Superior temporal gyrus (tissue), 1 donor: ENCODE results near the gene TGIF1.
"Not testable (repeated sequence)": the region's sequence is repeated elsewhere in the genome, so short reads cannot be mapped to it uniquely, and the experiment has no call there.

Experiments
- DNase-seq: peaks from one replicate; pipeline ENCODE4 v3.0.0-alpha.2; 2016; ENCODE audit errors: extremely low spot score

TGIF1 gene

DNA sequence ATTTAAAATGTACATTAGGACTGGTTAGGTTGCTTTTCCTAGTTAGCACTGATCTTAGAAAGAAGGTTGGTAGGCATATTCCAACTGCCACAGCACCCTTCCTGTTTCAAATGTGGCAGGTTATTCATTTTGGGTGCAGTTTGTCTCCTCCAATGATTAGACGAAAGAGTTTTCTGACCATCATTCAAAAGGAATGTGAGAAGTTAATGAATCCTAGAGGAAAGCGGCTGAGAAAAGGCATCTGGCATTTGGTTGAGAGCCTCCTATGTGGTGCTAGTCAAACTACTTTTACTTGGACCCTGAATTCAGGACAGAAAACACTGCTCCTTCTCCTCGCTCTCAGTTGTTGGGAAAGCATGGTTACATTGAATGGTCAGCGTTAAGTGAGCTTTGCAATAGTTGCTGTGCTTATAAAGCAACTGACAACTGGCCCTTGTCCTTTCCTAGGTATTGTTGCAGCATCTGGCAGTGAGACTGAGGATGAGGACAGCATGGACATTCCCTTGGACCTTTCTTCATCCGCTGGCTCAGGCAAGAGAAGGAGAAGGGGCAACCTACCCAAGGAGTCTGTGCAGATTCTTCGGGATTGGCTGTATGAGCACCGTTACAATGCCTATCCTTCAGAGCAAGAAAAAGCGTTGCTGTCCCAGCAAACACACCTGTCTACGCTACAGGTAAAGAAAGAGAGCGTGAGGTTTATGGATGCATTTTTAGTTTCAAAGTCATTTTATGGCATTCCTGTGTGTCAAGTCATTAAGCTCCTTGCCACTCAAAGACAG, 6.1 kb downstream of the TGIF1 start:
- DNase-seq, result no peak

DNA sequence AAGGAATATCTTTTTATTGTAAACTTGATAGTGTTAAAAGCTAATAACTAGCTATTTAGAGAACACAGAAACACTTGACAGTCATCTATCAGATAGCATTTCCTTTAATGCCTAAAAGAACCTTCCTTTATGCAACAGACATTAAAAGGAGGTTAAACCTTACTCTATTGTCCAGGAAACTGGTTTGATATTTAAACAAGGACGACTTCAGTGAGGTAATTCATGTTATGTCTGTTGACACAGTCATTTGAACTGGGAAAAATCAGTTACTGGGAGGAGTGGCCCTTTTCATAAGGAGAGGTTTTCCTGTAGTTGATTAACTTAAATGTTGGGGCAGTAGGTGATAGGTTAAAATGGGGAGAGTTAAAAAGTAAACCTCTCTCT, 6.7 kb downstream of the TGIF1 start:
- no peak for DNase-seq

DNA sequence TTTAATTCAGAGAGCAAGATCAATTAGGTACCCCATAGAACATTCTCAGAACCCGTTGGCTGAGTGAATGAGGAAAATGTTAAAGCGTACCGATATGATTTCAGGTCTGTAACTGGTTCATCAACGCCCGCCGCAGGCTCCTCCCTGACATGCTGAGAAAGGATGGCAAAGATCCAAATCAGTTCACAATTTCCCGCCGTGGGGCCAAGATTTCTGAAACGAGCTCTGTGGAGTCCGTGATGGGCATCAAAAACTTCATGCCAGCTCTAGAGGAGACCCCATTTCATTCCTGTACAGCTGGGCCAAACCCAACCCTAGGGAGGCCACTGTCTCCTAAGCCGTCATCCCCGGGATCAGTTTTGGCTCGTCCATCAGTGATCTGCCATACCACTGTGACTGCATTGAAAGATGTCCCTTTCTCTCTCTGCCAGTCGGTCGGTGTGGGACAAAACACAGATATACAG, 7.3 kb downstream of the TGIF1 start:
- DNase-seq, result no peak

DNA sequence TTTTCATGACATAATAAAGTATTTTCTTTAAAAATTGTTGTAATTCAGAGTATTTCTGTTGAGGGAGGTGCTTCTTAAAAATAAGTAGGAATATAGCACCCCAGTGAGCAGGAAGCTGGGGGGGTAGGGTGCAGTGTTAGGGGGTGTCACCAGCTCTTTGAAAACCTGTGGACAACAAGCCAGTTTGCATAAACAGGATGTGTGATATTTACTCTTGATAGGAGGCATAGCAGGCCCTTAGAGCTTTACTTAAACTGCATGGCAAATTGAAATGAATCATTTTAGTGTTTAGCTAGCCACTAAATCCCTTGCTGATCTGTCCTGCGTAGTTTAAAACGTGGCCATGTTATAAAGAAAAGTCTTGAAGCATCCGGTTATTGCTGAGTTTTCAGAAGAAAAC, 8.4 kb downstream of the TGIF1 start:
- no peak for DNase-seq

DNA sequence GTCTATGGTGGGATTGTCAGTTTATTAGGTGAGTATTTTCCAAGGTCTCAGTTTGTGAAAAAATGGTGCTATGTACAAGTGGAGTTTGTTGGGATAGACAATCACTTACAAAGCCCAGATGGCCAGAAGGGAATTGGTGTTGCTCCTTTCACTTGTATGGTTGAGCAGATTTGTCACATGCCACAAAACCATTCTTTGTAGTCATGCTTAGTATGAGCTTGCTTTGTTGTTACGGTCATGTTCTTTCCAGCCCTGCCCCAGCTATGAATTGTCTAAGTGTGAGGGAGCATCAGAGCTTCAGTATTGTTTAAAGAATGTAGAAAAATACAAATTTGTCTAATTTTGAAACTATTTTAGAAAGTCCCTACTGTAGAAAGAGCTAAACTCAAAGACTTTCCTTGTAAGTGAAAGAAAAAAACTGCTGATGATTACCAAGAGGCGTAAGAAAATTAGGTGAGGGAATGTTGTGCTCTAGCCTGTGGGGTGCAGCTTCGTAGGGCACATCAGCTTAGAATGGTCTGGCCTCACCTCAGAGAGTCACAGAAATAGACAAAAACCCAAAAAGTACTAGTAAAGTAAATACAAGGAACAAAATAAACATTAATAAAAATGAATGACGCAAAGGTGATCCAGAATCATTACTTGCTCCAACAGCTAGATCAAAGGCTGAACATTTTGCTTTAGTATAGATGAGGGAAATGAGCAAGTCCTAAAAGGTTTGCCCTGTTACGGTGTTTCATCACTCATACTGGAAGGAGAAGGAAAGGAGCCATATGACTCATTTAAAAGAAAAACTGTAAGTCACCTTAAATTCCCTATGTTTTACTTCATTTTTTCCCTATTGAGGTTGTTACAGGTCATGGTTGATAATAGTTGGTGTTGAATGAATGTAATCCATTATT, 9.2 kb downstream of the TGIF1 start:
- peak; percentile 73 for DNase-seq

DNA sequence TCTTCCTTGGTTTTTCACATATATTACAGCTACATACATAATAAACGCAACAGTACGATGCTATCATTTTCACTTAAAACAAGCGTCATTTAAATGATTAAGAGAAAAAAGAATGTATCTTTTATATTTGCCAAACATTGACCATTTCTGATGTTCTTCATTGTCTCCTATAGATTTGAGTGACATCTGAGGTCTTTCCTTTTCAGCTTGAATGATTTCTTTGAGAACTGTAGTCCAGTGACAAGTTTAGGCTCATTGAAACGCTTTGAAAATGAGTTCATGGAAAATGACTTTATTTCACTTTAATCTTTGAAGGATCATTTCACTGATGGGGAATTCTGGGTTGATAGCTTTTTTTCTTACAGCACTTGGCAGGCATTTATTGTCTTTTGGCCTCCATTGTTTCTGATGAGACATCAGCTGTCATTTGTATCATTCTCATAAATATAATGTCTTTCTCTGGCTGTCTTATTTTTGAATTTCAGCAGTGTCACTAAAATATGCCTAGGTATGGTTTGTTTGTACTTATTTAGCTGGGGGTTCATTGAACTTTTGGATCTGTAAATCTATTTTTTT, 10.9 kb downstream of the TGIF1 start:
- DNase-seq, result no peak

DNA sequence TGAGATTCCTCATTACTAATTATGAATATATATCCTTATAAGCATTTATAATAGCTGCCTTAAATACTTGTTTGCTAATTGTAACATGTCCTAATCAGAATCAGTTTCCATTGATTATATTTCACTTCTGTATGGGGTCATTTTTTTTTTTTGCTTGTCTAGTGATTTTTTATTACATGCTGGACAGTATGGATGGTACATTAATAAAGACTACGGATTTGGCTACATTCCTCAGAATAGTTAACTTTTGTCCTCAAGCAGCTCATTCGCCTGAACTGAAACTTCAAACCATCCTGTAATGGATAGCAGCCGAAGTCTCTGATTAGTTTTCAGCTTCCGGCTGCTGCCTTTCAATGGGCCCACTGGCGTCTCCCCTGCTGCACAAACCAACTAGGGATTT, 11.7 kb downstream of the TGIF1 start:
- DNase-seq, result no peak

DNA sequence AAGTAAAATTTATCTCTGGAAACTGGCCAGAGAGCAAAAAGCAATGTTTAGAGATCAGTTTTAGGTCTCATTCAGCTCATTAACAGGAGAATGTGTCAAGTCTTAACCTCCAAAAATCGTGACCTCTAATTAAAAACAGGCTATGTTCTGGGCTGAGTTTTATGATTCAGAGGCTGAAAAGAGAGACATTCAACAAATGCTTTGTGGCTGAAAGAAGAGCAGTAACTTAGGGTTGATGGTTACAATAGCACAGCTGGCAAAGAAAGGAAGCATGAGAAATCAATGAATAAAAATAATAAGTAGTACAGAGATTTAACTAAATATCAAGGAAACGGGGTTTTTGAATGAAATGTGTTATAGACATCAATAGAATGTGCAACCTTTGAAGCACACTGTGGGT, 13.1 kb downstream of the TGIF1 start:
- DNase-seq, result no peak

DNA sequence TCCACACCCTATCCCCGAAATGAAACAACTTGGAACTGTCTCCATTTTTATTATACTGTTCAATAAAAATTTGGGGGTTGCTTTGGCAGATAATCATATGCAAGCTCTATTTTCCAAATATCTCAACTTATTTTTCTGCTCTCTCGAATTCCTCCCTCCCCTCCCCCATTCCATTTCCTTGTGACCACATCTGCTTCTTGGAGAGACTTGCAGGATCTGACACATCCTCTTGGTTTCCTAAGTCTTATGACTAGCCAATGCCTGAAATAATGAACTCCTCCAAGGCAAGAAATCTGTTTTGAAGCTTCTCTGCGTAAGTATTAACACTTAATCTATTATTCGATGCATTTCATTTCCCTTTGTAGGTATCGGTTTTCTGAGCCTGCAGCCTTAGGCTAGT, 16.1 kb downstream of the TGIF1 start:
- DNase-seq, result no peak

DNA sequence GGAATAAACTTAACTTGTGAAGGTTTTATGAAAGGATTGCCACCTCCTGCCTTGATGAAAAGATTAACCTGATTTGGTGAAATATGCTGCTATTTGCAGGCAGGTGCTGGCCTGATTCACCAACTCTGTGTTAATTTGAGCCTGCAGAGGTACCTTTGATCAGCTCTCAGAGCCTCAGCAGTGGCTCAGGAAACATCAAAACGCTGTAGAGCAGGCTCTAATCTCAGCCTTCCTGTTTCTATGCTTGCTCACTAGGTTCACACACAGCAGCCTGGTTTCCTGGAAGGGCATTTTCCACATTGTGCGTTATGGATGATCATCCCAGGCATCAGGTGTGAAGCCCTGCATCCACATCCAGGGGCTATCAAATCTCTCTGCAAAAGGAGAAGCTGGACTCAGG, 16.9 kb downstream of the TGIF1 start:
- no peak for DNase-seq

DNA sequence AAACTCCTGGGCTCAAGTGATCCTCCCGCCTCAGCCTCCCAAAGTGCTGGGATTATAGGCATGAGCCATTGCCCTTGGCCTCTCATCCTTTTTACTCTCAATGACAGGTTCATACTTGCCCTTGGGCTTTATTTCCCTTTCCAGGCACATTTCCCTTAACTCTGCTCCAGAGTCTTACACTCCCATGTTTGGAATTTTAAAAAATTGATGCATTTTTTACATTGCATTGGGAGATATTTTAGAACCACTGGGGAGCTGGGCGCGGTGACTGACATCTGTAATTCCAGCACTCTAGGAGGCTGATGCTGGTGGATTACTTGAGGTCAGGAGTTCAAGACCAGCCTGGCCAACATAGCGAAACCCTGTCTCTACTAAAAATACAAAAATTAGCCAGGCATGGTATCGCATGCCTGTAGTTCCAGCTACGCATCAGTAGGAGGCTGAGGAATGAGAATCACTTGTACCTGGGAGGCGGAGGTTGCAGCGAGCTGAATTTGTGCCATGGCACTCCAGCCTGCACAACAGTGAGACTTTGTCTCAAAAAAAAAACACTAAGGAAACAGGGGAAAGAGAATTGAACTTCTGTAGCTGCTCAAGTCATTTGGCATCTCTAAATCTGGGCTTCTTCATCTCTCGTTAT, 18.2 kb downstream of the TGIF1 start:
- no peak for DNase-seq

DNA sequence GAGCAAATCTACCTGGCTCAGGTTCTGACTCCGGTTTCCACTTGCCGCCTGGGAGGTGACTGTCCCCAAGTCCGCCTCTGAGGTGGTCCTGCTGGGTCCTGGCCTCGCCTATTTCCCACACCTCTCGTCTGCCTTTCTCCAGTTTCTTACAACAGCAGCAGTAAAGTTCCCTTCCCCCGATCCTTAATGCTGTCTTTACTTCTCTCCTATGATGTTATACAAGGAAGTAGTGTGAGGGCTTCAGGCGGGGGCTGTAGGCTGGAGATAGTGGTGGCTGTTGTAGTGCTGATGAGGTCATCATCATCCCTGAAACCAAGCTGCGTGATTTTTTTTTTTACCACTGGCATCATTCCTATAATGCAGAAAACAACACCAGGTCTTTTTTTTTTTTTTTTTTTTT, 18.9 kb downstream of the TGIF1 start:
- DNase-seq, result no peak

DNA sequence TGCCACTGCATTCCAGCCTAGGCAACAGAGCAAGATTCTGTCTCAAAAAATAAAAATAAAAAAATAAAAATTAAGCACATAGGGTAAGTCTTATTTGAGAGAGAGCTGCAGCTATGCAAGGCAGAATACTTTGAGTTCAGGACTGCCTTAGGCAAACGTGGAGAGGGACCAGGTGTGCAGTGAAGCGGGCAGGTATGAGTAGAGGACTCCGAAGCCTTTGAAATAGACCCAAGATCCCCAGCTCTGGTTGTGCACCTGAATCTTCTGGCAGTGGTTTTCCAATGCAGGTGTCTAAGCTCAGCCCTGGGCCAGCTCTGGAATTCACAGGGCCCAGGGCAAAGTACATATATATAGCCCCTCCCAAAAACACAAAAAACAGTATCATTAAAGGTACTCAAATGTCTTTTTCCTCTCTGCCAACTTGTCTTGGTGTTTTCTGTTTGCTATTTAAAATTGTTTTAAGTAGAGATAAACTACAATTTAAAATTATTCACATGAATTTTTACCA, 21.2 kb downstream of the TGIF1 start:
- DNase-seq, result no peak

DNA sequence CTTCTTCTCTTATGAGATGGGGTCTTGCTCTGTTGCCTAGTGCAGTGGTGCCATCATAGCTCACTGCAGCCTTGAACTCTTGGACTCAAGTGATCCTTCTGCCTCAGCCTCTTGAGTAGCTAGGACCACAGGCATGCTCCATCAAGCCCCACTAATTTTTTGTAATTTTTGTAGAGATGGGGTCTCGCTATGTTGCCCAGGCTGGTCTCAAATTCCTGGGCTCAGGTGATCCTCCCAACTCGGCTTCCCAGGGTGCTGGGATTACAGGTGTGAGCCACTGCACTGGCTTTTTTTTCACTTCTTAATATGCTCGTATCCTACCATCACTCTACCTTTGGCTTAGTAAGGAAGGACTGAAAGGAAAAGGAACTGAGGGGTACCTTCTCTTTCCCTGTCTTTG, 22.1 kb downstream of the TGIF1 start:
- not testable (repeated sequence) for DNase-seq

DNA sequence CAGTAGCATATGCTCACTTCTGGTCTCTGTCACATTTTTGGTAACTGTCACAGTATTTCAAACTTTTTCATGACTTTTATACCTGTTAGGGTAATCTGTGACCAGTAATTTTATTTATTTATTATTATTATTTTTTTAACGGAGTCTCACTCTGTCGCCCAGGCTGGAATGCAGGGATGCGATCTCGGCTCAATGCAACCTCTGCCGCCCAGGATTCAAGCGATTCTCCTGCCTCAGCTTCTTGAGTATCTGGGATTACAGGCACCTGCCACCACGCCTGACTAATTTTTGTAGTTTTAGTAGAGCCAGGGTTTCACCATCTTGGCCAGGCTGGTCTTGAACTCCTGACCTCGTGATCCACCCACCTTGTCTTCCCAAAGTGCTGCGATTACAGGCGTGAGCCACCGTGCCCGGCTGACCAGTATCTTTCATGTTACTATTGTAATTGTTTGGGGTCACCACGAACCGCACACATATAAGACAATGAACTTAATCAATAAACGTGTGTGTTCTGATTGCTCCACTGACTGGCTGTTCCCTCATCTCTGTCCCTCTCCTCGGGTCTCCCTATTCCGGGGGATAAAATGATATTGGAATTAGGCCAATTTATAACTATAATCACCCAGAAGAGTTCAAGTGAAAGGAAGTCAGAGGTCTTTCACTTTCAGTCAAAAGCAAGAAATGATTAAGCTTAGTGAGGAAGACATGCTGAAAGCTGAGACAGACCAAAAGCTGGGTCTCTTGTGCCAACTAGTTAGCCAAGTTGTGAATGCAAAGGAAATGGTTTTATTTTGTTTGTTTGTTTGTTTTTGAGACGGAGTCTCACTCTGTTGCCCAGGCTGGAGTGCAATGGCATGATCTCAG, 22.9 kb downstream of the TGIF1 start:
- DNase-seq, result no peak

DNA sequence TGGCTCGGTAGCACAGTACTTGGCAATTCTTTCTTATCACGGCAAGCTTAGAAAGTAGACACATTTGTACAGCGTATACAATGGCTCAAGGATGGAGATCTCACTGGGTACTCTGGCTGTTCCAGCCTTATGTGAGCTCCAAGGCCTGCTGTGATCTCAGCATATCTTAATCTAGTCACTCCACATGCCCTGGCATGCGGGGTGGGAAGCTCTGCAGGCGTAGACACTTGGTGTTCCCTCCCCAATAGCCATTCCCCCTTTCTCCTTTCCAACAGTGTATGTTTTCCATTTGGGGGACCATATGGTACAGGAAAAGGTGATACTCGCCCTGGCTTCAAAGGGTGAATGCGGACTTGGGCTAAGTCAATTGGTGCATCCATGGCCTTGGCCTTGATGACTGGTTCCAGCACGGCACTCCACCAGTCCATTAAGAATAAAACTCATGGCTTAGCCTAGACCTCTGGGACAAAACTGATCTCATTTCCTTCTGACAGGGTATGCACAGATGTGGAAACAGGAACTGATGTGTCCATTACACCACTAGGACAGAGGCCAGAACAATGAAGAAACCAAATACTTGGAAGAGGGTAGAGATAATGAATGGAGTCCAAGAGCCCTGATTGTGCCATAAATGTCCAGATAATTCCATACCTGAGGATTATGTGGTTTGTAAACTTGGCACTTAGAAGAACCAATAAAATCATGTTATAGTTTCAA, 28.4 kb downstream of the TGIF1 start:
- no peak for DNase-seq

DNA sequence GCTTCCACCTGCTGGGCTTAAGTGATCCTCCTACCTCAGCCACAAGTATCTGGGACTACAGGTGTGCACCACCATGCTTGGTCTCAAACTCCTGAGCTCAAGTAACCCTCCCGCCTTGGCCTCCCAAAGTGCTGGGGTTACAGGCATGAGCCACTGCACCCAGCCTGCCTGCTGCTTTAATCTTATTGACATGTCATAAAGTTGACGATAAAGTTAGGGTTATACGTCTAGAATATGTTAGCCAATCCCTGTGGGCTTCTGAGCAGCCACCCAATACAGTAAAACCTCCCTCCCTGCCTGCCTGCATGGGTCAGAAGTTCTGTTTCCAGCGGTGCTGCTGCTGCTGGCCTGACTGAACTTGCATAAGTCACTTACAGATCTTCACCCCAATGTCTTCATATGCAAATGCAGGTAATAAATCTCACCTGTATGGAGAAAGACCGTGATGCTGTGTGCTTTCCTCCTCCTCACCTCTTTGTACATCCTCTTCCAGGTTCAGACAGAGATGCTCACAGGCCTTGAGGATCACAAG, 30.1 kb downstream of the TGIF1 start:
- no peak for DNase-seq

DNA sequence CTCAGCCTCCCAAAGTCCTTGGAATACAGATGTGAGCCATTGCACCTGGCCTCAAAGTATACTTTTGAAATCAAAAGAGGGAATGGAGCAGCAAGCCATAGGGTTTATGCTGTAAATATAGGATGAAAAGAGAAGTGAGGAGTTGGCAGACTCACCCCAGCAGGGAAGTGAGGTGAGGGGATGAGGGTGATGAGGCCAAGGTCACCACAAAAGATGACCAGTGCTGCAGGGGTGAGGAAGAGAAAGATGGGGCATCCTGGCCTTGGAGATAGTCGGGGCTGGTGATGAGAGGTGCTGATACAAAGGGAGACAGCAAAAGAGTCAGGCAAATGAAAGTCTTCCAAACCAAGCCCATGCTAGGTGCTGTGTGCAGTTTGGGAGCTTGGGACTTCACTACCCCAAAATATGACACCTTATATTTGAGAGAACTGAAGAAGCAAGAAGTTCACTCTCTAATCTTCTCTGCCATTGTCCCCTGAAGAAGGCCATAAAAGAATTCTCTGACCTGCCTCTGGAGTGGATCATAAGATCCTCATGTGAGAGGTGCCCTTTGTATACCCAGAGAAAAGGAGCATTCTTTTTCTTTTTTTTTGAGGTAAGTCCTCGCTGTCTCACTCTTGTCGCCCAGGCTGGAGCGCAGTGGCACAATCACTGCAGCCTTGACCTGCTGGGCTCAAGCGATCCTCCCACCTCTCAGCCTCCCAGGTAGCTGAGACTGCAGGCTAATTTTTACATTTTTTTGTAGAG, 31.0 kb downstream of the TGIF1 start:
- no peak for DNase-seq

DNA sequence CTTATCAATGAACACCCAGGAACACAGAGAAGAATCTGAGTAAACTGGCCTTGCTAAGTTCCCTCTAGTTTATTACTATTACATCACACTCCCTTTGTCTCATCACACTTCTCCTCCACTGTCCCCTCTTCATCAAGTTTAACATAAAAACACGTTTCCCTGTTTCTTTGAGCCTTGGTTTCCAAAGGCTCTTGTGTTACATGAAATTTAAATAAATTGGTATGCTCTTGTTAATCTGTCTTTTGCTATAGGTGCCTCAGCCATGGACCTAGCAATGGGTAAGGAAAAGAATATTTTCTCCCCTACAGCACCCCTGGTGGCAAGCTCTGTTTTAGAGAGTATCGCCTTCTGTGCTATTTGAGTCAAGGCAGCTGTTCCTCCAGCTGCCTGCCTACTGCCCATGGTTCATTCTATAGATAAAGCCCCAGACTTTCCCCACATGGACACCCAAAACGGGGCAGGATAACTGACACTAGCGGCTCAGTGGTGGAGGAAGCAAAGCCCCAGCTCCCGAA, 31.8 kb downstream of the TGIF1 start:
- DNase-seq, result no peak
